ENCODE results near the gene CFLAR.

GRCh38 chr2:201191132-201191875, 75.3 kb downstream of the CFLAR start:
- TF ChIP-seq EZH2 (IDR thresholded peaks at IDR 0.05; ENCODE audit: low read depth), result no peak
- TF ChIP-seq CTCF (conservative IDR thresholded peaks at IDR 0.05), result no peak

Measured in PC-9 (cell line).